MM.1S (cell line): Measurements from ENCODE around the gene UBE2U.

Experiments used
- DNase-seq: peaks from one replicate; pipeline ENCODE4 v3.0.0-alpha.2; 2015
- H2AFZ ChIP-seq: fragments of 300-600 bp; sonication (generic); 2 replicates; pipeline ENCODE4 v1.6.0; 2016; ENCODE audit warnings: antibody characterized with exemption, low read length
- H3F3A ChIP-seq: fragments of 300-600 bp; sonication (generic); 2 replicates; pipeline ENCODE4 v1.6.1; 2016; ENCODE audit warnings: mild to moderate bottlenecking, antibody characterized with exemption, low read length, moderate library complexity, mixed read lengths; ENCODE audit not compliant: insufficient read depth
- H3K27ac ChIP-seq: fragments of 300-600 bp; sonication (generic); 2 replicates; pipeline ENCODE4 v1.5.1; 2016; ENCODE audit warnings: mild to moderate bottlenecking, low read length
- H3K27me3 ChIP-seq: fragments of 300-600 bp; sonication (generic); replicated peaks from 2 replicates; pipeline ENCODE4 v1.6.0; 2016; ENCODE audit warnings: low read length; ENCODE audit not compliant: insufficient read depth
- H3K36me3 ChIP-seq: fragments of 300-600 bp; sonication (generic); replicated peaks from 2 replicates; pipeline ENCODE4 v1.6.1; 2016; ENCODE audit warnings: mild to moderate bottlenecking, low read length, mixed read lengths; ENCODE audit not compliant: insufficient read depth
- H3K4me1 ChIP-seq: fragments of 300-600 bp; sonication (generic); 2 replicates; pipeline ENCODE4 v1.6.1; 2016; ENCODE audit warnings: low read length, mixed read lengths
- H3K4me2 ChIP-seq: fragments of 300-600 bp; sonication (generic); 2 replicates; pipeline ENCODE4 v1.6.0; 2016; ENCODE audit warnings: low read depth, low read length
- H3K4me3 ChIP-seq: fragments of 300-600 bp; sonication (generic); 2 replicates; pipeline ENCODE4 v1.5.1; 2016; ENCODE audit warnings: low read length, mixed read lengths
- H3K79me2 ChIP-seq: fragments of 300-600 bp; sonication (generic); 2 replicates; pipeline ENCODE4 v1.6.1; 2016; ENCODE audit warnings: mixed run types, low read length, mixed read lengths
- H3K9ac ChIP-seq: fragments of 300-600 bp; sonication (generic); 2 replicates; pipeline ENCODE4 v1.6.1; 2016; ENCODE audit warnings: low read length, mixed read lengths
- H3K9me2 ChIP-seq: fragments of 300-600 bp; sonication (generic); replicated peaks from 2 replicates; pipeline ENCODE4 v1.6.1; 2016; ENCODE audit warnings: mild to moderate bottlenecking, low read length, mixed read lengths; ENCODE audit not compliant: insufficient read depth
- H3K9me3 ChIP-seq: fragments of 300-600 bp; sonication (generic); replicated peaks from 2 replicates; pipeline ENCODE4 v1.6.1; 2016; ENCODE audit warnings: mild to moderate bottlenecking, low read length, mixed read lengths; ENCODE audit not compliant: insufficient read depth
- H4K20me1 ChIP-seq: fragments of 300-600 bp; sonication (generic); 2 replicates; pipeline ENCODE4 v1.6.1; 2016; ENCODE audit warnings: mild to moderate bottlenecking, low read length, moderate library complexity, mixed read lengths; ENCODE audit not compliant: insufficient read depth
- EZH2 ChIP-seq: fragments of 300-600 bp; sonication (generic); optimal IDR thresholded peaks from 2 replicates; pipeline ENCODE3; 2017; ENCODE audit warnings: low read depth, mild to moderate bottlenecking, antibody characterized with exemption, low read length, mixed read lengths
- EZH2phosphoT487 ChIP-seq: fragments of 300-600 bp; sonication (generic); IDR thresholded peaks from 2 replicates; pipeline ENCODE4 v1.6.1; 2018; ENCODE audit warnings: antibody characterized with exemption, low read length
- TF ChIP-seq, protein P1 (sequence below): fragments of 300-600 bp; sonication (generic); IDR thresholded peaks from 2 replicates; pipeline ENCODE4 v1.5.1; 2016; ENCODE audit warnings: antibody characterized with exemption, low read length, mixed read lengths

The UBE2U gene

DNA sequence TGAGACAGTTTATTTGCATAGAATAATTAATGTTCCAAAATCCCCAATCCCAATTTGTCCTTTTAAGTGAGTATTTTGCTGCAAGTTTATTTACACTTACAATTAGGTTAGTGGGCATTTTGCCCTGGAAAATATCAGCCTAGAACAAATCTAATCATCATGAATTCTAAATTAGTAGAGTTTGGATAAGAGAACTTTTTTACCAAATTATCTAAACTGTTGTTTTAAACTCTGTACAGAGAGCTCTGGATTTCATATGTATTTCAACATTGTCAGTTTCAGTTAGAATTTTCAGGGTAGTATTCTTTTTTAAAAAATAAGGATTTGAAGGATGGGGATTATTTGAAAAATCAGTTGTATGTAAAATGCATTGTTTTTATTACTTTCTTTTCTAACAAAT, 27.8 kb upstream of the UBE2U start:
- H3K4me2 ChIP-seq: no peak overlapping the region
- TF ChIP-seq EZH2 (no peak), EZH2phosphoT487 (no peak)
- TF ChIP-seq, protein P1, sequence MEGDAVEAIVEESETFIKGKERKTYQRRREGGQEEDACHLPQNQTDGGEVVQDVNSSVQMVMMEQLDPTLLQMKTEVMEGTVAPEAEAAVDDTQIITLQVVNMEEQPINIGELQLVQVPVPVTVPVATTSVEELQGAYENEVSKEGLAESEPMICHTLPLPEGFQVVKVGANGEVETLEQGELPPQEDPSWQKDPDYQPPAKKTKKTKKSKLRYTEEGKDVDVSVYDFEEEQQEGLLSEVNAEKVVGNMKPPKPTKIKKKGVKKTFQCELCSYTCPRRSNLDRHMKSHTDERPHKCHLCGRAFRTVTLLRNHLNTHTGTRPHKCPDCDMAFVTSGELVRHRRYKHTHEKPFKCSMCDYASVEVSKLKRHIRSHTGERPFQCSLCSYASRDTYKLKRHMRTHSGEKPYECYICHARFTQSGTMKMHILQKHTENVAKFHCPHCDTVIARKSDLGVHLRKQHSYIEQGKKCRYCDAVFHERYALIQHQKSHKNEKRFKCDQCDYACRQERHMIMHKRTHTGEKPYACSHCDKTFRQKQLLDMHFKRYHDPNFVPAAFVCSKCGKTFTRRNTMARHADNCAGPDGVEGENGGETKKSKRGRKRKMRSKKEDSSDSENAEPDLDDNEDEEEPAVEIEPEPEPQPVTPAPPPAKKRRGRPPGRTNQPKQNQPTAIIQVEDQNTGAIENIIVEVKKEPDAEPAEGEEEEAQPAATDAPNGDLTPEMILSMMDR: no peak

DNA sequence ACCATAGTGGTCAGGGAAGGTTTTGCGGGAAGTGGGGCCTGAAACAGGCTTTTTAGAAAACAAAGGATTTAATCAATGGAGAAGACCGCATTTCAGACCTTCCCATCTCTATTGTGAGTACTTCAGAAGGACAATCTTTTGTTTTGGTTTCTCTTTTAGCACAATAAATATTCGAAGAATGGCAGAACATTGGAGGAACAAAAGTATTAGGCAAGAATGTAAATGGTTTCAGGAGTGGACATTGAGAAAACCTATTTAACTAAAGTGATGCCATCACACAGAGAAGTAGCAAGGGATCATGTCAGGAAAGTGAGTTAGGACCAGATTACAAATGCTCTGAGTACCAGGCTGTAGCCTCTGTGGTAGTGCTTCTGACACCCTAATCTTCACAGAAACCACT, 26.8 kb upstream of the UBE2U start:
- Histone ChIP-seq H3K79me2 (no peaks in the 10 kb centered on the region), H3K4me3 (0 out of 2 replicates have a peak overlapping the region, but pooled peaks have one; percentile 6), H2AFZ (peak overlapping the region; percentile 63), H3K27ac (no peak overlapping the region), H3K9ac (no peak overlapping the region), H3K9me2 (no peaks in the 10 kb centered on the region), H3K36me3 (no peaks in the 10 kb centered on the region), H3K4me2 (peak overlapping the region; percentile 30; the same call in 1 of the 2 replicates), H3K9me3 (no peaks in the 10 kb centered on the region), H3F3A (peaks cover 16% of the 10 kb centered on the region), H4K20me1 (no peaks in the 10 kb centered on the region), H3K27me3 (no peaks in the 10 kb centered on the region), H3K4me1 (peaks cover 14% of the 10 kb centered on the region)
- no peak for TF ChIP-seq EZH2phosphoT487
- no peak for TF ChIP-seq EZH2
- TF ChIP-seq, protein P1: no peak
- DNase-seq: no peak

More for the DNA sequence above, 27.8 kb upstream of the UBE2U start:
- Histone ChIP-seq H3F3A (peaks cover 20% of the 10 kb centered on the region), H3K4me1 (peaks cover 20% of the 10 kb centered on the region), H3K36me3 (no peaks in the 10 kb centered on the region), H3K79me2 (no peaks in the 10 kb centered on the region), H3K9me3 (no peaks in the 10 kb centered on the region), H3K9ac (no peak overlapping the region), H3K4me3 (no peak overlapping the region), H3K27me3 (no peaks in the 10 kb centered on the region), H4K20me1 (no peaks in the 10 kb centered on the region), H2AFZ (no peak overlapping the region), H3K9me2 (no peaks in the 10 kb centered on the region), H3K27ac (no peak overlapping the region)
- no peak for DNase-seq

DNA sequence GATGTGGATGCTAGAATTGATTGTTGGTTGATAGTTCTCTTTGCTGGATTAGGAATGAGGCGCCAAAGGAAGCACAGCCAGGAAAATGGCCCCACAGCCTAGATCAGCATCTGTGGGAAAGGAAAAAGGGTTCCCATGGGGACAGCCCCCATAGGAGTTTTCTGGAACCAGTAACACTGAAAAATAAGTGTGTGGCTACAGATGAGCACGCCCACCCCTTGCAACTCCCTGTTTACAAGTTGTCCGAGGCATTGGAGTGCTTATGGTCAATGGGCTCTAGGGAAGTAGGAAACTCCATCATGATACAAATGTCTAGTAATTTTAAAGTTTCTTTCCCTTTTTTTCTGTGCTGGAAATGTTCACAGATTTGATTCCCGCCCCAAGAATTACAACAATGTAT, 23.8 kb upstream of the UBE2U start:
- Histone ChIP-seq H3F3A (no peaks in the 10 kb centered on the region), H3K27ac (no peak overlapping the region), H3K79me2 (no peaks in the 10 kb centered on the region), H3K9ac (no peak overlapping the region), H3K4me2 (no peak overlapping the region), H3K4me3 (no peak overlapping the region), H4K20me1 (no peaks in the 10 kb centered on the region), H3K9me3 (no peaks in the 10 kb centered on the region), H3K9me2 (no peaks in the 10 kb centered on the region), H3K27me3 (no peaks in the 10 kb centered on the region), H3K4me1 (no peaks in the 10 kb centered on the region), H2AFZ (no peak overlapping the region), H3K36me3 (no peaks in the 10 kb centered on the region)
- no peak for DNase-seq
- TF ChIP-seq EZH2phosphoT487: no peak
- TF ChIP-seq, protein P1: no peak
- TF ChIP-seq EZH2: no peak

DNA sequence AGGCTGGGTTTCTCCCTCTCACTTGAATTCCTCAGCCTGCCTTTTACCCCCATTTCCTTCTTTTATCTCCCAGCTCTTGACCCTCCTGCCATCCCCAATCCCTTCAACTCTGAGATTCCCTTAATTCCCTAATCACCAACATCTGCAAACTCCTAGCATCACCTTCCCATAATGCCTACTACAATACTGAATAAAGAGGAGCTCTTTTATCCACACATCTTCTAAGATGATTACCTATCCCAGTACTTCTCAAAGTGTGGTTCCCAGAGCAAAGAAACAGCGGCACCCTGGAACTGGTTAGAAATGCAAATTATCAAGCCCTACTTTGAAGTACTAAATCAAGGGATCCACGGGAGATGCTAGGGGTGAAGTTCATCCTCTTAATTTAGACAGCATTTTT, 21.2 kb upstream of the UBE2U start:
- Histone ChIP-seq H3F3A (no peaks in the 10 kb centered on the region), H3K4me1 (no peaks in the 10 kb centered on the region), H3K9ac (no peak overlapping the region), H3K9me3 (no peaks in the 10 kb centered on the region), H3K27me3 (no peaks in the 10 kb centered on the region), H3K36me3 (no peaks in the 10 kb centered on the region), H4K20me1 (no peaks in the 10 kb centered on the region), H3K79me2 (no peaks in the 10 kb centered on the region), H3K4me3 (no peak overlapping the region), H3K4me2 (no peak overlapping the region), H2AFZ (no peak overlapping the region), H3K27ac (no peak overlapping the region), H3K9me2 (no peaks in the 10 kb centered on the region)
- DNase-seq: no peak
- TF ChIP-seq, protein P1: no peak
- TF ChIP-seq EZH2phosphoT487: no peak
- TF ChIP-seq EZH2: no peak
